DMS53 (cell line): ENCODE results near the gene FBXW2.
A peak's percentile ranks its signal among the peaks of the same experiment; 100 is the strongest.
"Not testable (repeated sequence)": the region's sequence is repeated elsewhere in the genome, so short reads cannot be mapped to it uniquely, and the experiment has no call there.

Experiments used
- DNase-seq: peaks from one replicate; lab custom pipeline; 2025; lab: John Stamatoyannopoulos, UW

FBXW2 gene

DNA sequence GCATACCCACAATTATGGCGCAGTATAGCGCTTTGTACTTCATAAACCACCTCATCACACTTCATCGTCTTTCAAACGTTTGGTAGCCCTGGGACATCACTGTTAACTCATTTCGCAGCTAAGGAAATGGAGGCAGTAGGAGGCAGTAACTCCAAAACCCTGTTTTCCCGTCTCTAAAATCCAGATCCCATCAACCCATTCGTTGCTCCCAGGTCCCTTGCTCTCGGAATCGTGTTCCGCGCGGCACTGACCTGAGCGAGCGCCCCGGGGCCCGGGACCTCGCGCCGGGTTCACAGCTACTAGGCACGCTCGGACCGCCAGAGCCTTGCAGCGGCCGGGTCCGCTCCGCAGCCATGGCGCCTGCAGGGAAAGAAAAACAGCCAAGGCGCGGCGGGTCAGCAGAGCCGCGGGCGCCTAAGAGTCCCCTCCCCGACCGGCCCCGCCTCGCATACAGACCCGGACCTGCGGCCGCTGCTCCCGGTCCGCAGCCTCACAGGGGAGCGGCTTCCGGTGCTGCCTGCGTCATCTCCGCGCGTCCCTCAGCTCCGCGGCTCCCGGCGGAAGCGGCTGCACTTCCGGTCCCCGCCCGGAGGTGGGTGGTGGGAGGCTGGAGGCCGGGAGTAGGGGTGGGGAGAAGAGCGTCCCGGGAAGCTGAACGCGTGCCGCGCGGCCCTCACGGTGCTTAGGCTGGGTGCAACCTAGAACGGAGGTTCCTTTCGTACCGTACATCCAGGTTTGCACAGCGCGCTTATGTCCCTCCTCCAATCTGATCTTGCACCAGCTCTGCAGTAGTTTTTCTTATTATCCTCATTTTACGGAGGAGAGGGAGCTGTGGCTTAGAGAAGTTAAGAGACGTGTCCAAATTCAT is at the start of gene FBXW2:
TSS of gene FBXW2 (minus strand) at position 519 of the 868 bp plus-strand sequence. CDS start 5,158 bp downstream, outside the sequence.
- DNase-seq, result peak; percentile 99

GRCh38 chr9:120841930-120842684 is 48.9 kb upstream of the FBXW2 start:
- DNase-seq, result peak; percentile 49

DNA sequence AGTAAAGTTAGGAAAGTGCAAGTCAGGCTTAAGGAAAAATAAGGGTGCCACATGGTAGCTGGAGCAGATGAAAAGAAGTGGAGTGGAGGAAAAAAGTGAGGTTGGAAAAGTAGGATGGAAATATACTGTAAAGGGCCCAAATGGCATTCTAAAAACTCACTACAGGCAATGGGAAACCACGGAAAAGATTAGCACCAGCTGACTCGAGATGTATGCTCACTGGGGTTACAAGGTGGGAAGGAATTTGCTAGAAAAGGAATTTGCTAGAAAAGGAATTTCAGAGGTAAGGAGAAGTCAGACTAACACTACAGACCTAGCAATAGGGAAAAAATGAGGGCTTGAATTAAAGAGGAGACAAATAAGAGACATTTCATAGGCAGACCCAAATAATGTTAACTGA is 45.9 kb upstream of the FBXW2 start:
- DNase-seq, result no peak

DNA sequence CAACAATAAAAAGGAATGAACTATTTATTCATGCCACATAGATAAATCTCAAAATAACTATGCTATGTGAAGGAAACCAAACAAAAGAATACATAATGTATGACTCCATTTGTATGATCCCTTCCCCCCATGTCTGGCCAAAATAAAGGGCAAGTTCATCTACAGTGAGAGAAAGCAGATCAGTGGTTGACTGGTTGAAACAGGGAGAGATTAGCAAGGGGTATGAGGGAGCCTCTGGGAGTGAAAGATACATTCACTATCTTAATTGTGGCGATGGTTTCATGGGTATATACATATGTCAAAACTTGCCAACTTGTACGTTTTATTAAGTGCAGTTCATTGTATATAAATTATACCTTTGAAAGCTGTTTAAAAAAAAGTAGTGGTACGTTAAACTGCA is 44.7 kb upstream of the FBXW2 start:
- DNase-seq, result no peak

DNA sequence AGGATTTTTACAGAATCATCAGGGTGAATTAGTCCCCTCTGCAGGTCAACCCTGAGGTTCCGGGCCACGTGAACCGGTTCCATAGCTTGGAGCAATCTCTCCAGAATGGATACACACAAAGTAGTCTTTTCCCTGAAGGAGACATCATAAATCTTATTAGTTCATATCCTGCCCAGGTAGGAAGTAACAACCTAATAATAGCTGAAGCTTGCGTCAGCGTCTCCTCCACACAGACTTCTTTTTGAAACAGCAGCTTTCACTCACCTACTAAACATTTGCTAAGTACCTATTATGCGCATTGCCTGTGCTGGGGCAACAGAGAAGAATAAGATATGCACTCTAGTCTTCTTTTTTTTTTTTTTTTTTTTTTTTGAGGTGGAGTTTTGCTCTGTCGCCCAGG is 40.1 kb upstream of the FBXW2 start:
- DNase-seq, result no peak

- DNase-seq, result no peak
Measured at GRCh38 chr9:120832807-120833206, 39.6 kb upstream of the FBXW2 start.

- DNase-seq, result no peak
Measured at GRCh38 chr9:120830865-120831264, 37.6 kb upstream of the FBXW2 start.

DNA sequence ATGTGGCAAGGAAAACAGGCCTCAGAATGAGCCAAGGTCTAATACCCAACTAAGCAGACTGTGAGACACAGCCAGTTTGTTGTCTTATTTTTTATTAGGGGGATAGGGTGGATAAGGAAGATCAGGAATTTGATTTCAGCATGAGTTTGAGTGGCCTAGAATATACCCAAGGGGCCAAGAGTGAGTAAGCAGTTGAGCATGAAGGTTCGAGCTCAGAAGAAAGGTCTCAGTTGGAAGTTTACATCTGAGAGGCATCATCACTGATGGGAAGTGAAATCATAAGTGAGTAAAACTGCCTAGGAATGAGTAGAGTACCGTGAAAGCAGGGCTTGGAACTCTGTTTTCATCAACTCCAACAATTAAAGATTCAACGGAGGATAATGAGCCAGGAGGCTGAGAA is 36.9 kb upstream of the FBXW2 start:
- no peak for DNase-seq

DNA sequence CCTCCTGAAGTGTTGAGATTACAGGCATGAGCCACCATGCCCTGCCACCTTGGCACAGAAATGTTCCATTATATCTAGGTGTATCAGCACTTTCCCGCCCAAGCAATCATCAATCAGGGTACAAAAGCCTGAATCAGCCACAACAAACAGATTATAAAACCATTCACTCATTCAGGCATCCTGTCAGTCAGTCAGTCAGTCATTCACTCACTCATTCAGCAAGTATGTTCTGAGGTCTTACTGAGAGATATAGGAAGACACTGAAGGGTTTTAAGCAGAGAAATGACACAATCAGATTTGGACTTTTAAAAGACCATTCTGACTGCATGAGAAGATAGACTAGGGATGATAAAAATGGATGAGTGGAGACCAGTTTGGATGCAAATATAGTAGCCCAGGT is 36.4 kb upstream of the FBXW2 start:
- DNase-seq, result no peak

DNA sequence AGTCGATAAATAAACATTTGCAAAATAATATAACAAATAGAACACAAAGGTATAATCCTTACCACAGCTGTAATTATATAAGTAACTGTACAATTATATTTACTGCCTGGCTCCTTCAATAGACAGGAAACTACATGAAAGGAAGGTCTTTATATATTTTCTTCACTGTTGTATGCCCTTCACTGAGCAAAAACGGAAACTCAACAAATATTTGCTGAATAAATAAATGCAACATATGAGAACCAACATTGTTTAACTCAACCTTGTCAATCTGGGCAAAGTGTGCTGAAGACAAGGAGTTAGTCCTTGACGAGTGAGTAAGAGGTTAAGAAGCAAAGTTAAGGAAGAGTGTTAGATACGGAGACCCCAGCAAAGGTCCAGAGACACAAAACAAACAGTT is 26.9 kb upstream of the FBXW2 start:
- DNase-seq, result peak; percentile 71

DNA sequence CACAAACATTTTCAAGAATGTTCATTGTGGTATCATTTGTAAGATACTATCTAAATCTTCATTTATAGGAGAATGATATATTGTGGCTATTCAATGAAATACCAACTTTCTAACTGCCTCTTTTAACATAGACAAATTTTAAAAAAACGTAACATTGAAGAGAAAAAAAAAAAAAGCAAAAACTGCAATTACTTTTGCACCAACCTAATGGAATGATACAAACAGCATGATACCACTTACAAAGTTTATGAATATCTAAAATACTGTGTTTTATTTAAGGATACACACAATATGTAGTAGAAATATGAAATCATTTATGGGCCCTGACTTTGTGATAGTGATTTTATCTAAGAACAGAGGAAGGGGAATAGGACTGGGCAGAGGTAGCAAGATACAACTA is 25.4 kb upstream of the FBXW2 start:
- no peak for DNase-seq

DNA sequence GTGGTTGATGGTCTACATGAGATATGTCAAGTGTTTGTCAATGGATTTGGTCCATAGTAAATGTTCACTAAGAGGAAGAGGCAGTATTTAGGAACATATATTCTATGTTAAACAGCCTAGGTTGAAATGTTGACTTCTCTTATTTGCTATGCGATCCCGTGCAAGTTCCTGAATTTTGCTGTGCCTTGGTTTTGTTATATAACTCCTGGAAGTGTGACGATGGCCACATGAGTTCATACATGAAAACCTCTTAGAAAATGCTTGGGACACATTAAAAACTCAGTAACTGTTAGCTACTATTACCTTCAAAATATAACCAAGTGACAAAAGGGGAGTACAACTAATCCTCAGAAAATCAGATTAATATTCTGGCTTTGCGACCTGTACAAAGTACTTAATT is 21.9 kb upstream of the FBXW2 start:
- DNase-seq, result peak; percentile 31

DNA sequence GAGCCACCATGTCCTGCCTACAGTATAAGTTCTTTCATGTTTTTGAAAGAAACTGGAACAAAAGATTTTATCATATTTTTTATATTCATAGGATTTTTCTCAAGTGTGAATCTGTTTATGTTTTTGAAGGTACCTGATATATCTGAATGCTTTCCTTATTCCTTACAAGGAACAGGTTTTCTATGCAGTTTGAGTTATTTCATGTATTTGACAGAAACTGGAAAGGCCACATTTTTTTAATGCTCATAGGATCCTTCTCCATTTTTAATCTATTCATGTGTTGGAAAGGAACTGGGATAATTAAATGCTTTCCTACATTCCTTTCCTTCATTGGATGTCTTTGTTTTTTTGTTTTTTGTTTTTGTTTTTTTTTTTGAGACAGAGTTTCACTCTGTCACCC is 15.7 kb upstream of the FBXW2 start:
- DNase-seq, result no peak

GRCh38 chr9:120807607-120808379 is 14.6 kb upstream of the FBXW2 start:
- DNase-seq, result no peak

GRCh38 chr9:120804784-120805363 is 11.7 kb upstream of the FBXW2 start:
- DNase-seq, result not testable (repeated sequence)

DNA sequence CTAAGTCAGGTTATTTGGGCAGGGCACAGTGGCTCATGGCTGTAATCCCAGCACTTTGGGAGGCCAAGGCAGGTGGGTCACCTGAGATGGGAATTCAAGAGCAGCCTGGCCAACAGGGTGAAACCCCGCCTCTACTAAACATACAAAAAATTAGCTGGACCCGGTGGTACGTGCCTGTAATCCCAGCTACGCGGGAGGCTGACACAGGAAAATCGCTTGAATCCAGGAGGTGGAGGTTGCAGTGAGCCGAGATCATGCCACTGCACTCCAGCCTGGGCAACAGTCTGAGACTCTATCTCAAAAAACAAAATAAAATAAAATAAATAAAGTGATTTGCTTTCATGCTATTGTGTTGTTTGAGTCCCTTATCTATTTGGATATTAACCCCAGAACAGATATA is 8.2 kb upstream of the FBXW2 start:
- DNase-seq, result no peak

DNA sequence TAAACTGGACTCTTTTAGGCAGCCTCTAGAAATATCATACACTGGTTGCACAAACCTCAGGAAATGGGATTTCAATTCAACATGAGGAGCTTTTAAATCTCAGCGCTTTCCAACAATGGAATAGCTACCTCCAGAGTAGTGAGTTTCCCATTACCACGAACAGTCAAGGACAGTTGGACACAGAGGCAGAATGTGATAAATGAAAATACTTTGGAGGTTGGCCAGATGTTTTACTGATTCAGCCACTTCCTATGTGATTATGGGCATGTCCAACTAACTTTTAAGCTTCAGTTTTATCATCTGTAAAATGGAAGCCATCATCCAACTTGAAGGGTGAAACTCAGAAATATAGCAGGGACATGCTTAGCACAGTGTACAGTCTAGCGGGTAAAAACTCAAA is 2.1 kb downstream of the FBXW2 start:
- DNase-seq, result no peak

GRCh38 chr9:120787933-120788332 is 5.3 kb downstream of the FBXW2 start:
- no peak for DNase-seq

DNA sequence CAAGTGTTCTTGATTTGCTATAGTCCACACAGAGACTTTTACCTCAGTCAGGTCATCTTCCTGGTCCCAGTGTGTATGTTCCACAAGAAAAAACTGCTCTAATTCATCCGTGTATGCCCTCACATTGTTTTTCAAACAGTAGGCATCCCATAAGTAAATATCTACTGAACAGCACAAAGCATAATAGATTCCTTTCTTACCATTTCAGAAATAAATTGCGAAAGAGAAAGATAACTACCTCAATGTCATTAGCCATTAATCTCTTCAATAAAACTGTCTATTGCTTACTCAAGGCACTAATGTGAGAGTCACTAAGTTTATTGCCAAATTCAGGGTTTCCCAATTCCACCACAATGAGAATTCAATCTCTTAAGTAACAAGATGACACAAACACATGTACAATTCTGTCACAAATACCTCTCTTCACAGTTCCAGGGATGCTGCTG is 9.6 kb downstream of the FBXW2 start:
- DNase-seq, result no peak

DNA sequence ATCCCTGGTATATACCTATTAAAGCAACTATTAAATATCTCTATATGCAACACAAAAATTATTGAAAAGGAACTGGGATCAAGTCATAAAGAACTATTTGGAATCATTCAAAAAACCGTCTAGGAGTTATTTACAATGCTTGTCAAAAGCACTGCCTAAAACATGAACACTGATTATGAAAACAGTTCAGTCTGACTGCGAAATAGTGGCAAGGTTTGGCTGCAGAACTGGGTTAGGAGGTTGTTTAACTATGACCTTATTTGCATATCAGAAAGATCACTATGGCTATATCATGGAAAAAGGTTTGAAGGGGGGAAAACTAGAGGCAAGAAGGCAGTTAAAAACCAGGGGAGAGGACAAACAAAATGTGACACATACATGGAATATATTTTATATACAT is 12.0 kb downstream of the FBXW2 start:
- DNase-seq, result no peak

DNA sequence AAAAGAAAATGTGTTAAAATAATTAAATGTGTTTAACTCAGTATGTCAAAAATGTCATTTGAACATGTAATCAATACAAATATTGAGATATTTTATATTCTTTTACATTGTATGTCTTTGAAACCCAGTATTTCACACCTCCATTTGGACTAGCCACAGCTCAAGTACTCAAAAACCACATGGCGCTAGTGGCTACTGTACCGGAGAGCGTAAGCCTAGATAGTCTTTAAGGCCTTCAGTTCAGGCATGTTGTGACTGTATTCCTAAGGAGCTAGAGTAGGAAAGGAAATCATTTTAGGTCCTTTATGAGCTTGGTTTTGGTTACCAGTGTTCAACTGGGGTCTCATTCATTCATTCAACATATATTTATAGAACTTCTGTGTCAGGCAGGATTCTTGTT is 12.8 kb downstream of the FBXW2 start:
- DNase-seq, result no peak

DNA sequence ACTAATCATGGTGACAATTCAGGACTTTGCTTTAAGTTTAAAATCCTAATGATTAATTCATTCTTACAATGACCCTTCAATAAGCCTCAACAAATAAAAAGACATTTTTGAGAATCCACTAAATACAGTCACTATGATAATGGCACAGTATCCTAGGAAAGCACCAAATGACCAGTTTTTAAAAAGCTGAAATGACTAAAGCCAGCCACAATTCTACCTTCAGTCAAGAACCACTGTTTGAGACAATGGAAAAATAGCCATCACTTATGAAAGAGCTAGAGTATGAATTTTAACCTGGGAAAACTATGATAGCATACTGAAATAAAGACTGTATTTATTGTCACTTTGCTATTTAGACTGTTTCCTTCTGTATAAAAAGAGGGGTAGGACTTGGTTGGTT is 14.0 kb downstream of the FBXW2 start:
- DNase-seq, result no peak
